ENCODE data around the gene PTPRN2. TPM values are rescaled to one million over a fixed set of nuclear protein-coding genes. Genes with fewer than 3 reads are reported as not detected.
"Not testable (repeated sequence)": the region's sequence is repeated elsewhere in the genome, so short reads cannot be mapped to it uniquely, and the experiment has no call there.

Gene PTPRN2
- total and polyA plus RNA-seq, 2 experiments from 2014 or later = 0.28 TPM; not detected in 1

DNA sequence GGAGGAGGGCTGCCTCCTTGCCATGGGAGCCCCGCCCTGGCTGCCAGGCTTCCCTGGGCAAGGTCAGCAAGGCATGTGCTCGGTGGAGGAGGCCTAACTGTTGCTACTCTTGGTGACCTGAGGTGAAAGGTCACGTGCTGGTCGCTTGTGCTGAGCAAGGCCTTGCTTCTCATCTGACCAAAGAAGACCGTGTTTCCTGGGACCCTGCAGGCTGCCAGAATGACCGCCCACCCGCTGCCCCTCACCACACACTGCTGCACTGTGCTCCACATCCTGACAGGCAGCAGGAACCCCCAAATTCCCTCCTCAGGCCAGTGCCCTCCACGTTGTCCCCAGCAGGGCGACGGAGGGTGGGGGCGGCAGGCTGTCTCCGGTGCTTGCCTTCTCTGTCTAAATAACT, 808.4 kb downstream of the PTPRN2 start:
- DNase-seq (ENCODE audit: low read depth in 1 of 2, low spot score in 1 of 2) = no peak
- no peaks in the 10 kb centered on the region for H3K9me3 ChIP-seq (ENCODE audit: low read depth)
- TF ChIP-seq, protein P1, sequence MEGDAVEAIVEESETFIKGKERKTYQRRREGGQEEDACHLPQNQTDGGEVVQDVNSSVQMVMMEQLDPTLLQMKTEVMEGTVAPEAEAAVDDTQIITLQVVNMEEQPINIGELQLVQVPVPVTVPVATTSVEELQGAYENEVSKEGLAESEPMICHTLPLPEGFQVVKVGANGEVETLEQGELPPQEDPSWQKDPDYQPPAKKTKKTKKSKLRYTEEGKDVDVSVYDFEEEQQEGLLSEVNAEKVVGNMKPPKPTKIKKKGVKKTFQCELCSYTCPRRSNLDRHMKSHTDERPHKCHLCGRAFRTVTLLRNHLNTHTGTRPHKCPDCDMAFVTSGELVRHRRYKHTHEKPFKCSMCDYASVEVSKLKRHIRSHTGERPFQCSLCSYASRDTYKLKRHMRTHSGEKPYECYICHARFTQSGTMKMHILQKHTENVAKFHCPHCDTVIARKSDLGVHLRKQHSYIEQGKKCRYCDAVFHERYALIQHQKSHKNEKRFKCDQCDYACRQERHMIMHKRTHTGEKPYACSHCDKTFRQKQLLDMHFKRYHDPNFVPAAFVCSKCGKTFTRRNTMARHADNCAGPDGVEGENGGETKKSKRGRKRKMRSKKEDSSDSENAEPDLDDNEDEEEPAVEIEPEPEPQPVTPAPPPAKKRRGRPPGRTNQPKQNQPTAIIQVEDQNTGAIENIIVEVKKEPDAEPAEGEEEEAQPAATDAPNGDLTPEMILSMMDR (IDR thresholded peaks at IDR 0.05; ENCODE audit: low read depth, low read length) = no peak
- H3K36me3 ChIP-seq = no peaks in the 10 kb centered on the region
- H3K4me1 ChIP-seq (ENCODE audit: low read depth) = no peaks in the 10 kb centered on the region
- H3K4me3 ChIP-seq = no peak overlapping the region
- no peak overlapping the region for H3K27ac ChIP-seq
- H3K27me3 ChIP-seq = no peaks in the 10 kb centered on the region

DNA sequence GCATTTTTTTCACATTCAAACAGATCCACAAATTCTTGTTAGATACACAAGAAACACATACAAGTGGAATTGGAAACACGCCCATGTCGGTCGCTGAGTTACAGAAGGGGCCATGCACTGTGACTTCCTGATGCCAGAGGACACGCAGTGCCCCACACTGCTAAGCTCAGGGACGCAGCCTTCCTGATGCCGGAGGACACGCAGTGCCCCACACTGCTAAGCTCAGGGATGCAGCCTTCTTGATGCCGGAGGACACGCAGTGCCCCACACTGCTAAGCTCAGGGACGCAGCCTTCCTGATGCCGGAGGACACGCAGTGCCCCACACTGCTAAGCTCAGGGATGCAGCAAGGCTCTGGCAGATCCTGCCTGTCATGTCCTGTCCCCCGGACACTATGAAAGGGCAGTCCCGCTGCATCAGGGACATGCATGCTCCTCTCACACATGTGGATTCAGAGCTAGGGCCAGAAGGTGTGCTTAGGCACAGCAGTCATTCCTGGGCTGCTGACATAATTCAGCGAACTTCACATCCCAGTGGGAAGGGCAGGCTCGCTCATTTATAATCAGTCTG, 810.3 kb downstream of the PTPRN2 start:
- H3K36me3 ChIP-seq; H3K4me1 ChIP-seq (ENCODE audit: low read depth); H3K27me3 ChIP-seq; H3K27ac ChIP-seq; H3K9me3 ChIP-seq (ENCODE audit: low read depth); DNase-seq (ENCODE audit: low read depth in 1 of 2, low spot score in 1 of 2); H3K4me3 ChIP-seq: not testable (repeated sequence)

DNA sequence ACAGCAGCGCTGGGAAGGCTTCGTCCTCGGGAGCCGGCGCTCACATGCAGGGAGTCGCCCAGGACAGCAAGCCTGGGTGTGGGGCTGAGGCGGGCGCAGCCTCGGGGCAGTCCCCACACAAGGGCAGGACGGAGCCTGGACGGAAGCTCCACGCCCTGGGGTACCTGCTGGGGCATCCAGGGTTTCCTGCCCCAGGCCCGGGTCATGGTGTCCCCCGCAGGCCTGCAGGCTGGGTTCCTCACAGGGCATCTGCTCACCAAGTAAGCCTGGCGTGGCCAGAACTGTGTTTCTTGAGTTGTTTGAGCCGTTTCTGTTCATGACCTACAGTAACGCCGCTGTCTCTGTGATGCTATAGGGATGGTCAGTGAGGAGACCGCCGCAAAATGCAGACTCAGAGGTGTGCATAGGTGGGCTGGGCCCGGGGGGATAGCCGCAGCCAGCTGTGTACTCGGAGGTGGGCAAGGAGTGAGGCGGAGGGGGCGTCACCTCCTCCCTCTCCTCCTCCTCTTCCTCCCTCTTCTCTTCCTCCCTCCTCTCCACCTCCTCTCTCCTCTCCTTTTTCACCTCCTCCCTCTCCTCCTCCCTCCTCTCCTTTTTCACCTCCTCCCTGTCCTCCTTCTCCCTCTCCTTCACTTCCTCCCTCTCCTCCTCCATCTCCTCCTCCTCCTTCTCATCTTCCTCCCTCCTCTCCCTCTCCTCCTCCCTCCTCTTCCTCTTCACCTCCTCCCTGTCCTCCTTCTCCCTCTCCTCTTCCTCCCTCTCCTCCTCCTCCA, 811.9 kb downstream of the PTPRN2 start:
- Histone ChIP-seq H3K9me3 (ENCODE audit: low read depth) (no peaks in the 10 kb centered on the region), H3K4me3 (no peak overlapping the region), H3K27ac (no peak overlapping the region), H3K4me1 (ENCODE audit: low read depth) (no peaks in the 10 kb centered on the region), H3K36me3 (no peaks in the 10 kb centered on the region), H3K27me3 (no peaks in the 10 kb centered on the region)
- TF ChIP-seq, protein P1 (IDR thresholded peaks at IDR 0.05; ENCODE audit: low read depth, low read length) = no peak
- no peak for DNase-seq (ENCODE audit: low read depth in 1 of 2, low spot score in 1 of 2)

DNA sequence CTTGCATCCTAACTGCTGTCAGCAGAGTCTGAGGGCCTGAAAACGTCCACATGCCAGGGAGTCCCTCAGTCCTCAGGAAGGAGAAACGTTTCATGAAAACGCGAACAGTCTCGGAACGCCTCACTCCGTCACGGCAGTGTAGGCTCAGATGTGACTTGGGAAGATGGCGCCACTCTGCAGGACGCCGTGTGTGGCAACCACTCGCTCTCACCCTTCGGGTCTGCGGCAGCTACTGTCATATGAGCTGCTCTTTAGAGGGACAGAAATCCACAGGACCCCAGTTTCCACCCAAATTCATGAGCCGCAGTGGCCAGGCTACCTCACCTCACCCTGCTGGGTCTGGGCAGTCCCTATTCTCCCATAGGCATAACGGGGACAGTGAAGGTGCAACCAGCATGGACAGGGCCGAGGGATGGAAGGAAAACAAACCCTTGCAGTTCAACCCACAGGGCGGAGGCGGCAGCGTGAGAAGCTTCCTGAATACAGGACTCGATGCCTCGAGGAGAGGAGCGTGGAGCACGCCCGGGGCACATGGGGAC, 812.5 kb downstream of the PTPRN2 start:
- no peaks in the 10 kb centered on the region for H3K9me3 ChIP-seq (ENCODE audit: low read depth)
- DNase-seq (ENCODE audit: low read depth in 1 of 2, low spot score in 1 of 2) = no peak
- H3K4me3 ChIP-seq = no peak overlapping the region

DNA sequence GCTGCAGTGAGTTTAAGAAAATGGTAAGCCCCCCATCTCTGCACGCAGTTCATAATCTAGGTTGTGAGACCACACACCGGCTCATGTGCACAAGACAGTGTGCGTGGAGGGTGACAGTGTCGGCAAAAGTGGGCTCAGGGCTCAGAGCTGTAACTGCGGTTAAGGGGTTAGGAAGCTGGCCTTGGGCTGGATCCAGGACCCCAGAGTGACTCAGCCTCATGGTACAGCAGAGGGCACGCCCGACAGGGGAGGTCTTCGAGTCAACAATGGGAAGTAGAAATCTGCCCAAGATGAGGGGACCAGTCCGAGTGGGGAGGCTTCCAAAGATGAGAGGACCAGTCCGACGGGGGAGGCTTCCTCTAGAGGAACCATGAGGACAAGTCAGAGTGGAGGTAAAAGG, 813.1 kb downstream of the PTPRN2 start:
- DNase-seq (ENCODE audit: low read depth in 1 of 2, low spot score in 1 of 2) = no peak
- TF ChIP-seq, protein P1 (IDR thresholded peaks at IDR 0.05; ENCODE audit: low read depth, low read length) = no peak
- Histone ChIP-seq H3K4me1 (ENCODE audit: low read depth) (no peaks in the 10 kb centered on the region), H3K4me3 (no peak overlapping the region), H3K27ac (no peak overlapping the region), H3K36me3 (no peaks in the 10 kb centered on the region), H3K27me3 (no peaks in the 10 kb centered on the region), H3K9me3 (ENCODE audit: low read depth) (no peaks in the 10 kb centered on the region)

More for the DNA sequence above, 812.5 kb downstream of the PTPRN2 start:
- Histone ChIP-seq H3K27ac (no peak overlapping the region), H3K36me3 (no peaks in the 10 kb centered on the region), H3K4me1 (ENCODE audit: low read depth) (no peaks in the 10 kb centered on the region), H3K27me3 (no peaks in the 10 kb centered on the region)
- TF ChIP-seq, protein P1 (IDR thresholded peaks at IDR 0.05; ENCODE audit: low read depth, low read length) = no peak

DNA sequence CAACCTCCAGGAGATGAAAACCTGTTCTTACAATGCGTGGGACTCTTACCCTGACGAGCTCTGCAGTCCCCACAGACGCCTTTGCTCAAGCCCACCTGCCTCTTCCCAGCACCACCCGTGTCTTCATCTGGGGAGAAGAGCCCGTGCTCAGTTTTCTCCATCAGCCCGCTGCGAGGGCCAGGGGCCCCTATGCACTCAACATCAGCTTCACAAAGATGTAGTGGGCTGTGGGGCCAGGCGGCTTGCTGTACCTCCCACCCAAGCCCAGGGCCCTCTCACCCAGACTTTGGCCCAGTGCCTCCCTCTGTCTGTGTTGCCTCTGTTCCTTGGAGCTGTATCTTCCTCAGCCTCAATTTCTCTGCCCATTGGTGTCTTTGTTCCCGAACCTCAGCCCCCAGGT, 814.3 kb downstream of the PTPRN2 start:
- no peak overlapping the region for H3K4me3 ChIP-seq
- TF ChIP-seq, protein P1 (IDR thresholded peaks at IDR 0.05; ENCODE audit: low read depth, low read length) = no peak
- H3K4me1 ChIP-seq (ENCODE audit: low read depth) = no peaks in the 10 kb centered on the region
- no peak for DNase-seq (ENCODE audit: low read depth in 1 of 2, low spot score in 1 of 2)
- H3K27ac ChIP-seq = no peak overlapping the region
- H3K36me3 ChIP-seq = no peaks in the 10 kb centered on the region
- H3K9me3 ChIP-seq (ENCODE audit: low read depth) = no peaks in the 10 kb centered on the region
- H3K27me3 ChIP-seq = no peaks in the 10 kb centered on the region

All from cardiac muscle cell (in vitro differentiated cells and primary cell).